C4-2B (cell line): ENCODE results near the gene PPTC7.
"Not testable (repeated sequence)": the region's sequence is repeated elsewhere in the genome, so short reads cannot be mapped to it uniquely, and the experiment has no call there.

ENCODE experiments used
- H3K27ac ChIP-seq: fragments of 450-650 bp; 2 replicates; pipeline ENCODE4 v1.5.1; 2017
- CTCF ChIP-seq: fragments of 450-650 bp; conservative IDR thresholded peaks from 2 replicates; pipeline ENCODE4 v1.5.1; 2017; ENCODE audit warnings: mild to moderate bottlenecking
- ZFX ChIP-seq: fragments of 450-650 bp; IDR thresholded peaks from 2 replicates; pipeline ENCODE4 v1.6.1; 2017

The PPTC7 gene

GRCh38 chr12:110574044-110574443 lies 9.1 kb downstream of the PPTC7 start:
- no peak overlapping the region for H3K27ac ChIP-seq
- no peak for TF ChIP-seq ZFX
- TF ChIP-seq CTCF: no peak

GRCh38 chr12:110570798-110571197 lies 12.3 kb downstream of the PPTC7 start:
- not testable (repeated sequence) for H3K27ac ChIP-seq

GRCh38 chr12:110569838-110570237 lies 13.3 kb downstream of the PPTC7 start:
- not testable (repeated sequence) for H3K27ac ChIP-seq

GRCh38 chr12:110568752-110569151 lies 14.4 kb downstream of the PPTC7 start:
- TF ChIP-seq ZFX: no peak
- TF ChIP-seq CTCF: no peak
- H3K27ac ChIP-seq: no peak overlapping the region

GRCh38 chr12:110566993-110567392 lies 16.1 kb downstream of the PPTC7 start:
- no peak overlapping the region for H3K27ac ChIP-seq
- TF ChIP-seq ZFX (no peak), CTCF (no peak)

GRCh38 chr12:110565894-110566871 lies 16.9 kb downstream of the PPTC7 start:
- H3K27ac ChIP-seq: no peak overlapping the region
- TF ChIP-seq ZFX (no peak), CTCF (no peak)

GRCh38 chr12:110564471-110564991 lies 18.6 kb downstream of the PPTC7 start:
- no peak overlapping the region for H3K27ac ChIP-seq
- TF ChIP-seq ZFX (no peak), CTCF (no peak)

GRCh38 chr12:110563702-110564470 lies 19.2 kb downstream of the PPTC7 start:
- TF ChIP-seq CTCF (no peak), ZFX (no peak)

GRCh38 chr12:110562386-110562785 lies 20.7 kb downstream of the PPTC7 start:
- H3K27ac ChIP-seq: not testable (repeated sequence)

More at GRCh38 chr12:110563702-110564470, 19.2 kb downstream of the PPTC7 start:
- no peak overlapping the region for H3K27ac ChIP-seq
